Activated naive CD8-positive, alpha-beta T cell treated with anti-CD3 and anti-CD28 coated beads, Interleukin-2, amount 10 ng/mL, durations not matched to agents 7 days and 5 days (primary cell): Measurements from ENCODE around the gene HABP4. TPM values are rescaled to one million over a fixed set of nuclear protein-coding genes. Genes with fewer than 3 reads are reported as not detected.
"Not testable (repeated sequence)": the region's sequence is repeated elsewhere in the genome, so short reads cannot be mapped to it uniquely, and the experiment has no call there.

Experiments
- ATAC-seq: fragments of 150-1000 bp; cut with Tn5 transposase; one replicate; pipeline ENCODE4 v1.10.0; 2021; ENCODE audit warnings: low read depth, moderate library complexity
- POLR2A ChIA-PET: fragments of 350-600 bp; sonication (Branson Sonifier 250); formaldehyde crosslinking; loops from one replicate; lab custom pipeline; 2021; ENCODE audit warnings: antibody characterized with exemption; lab: Charles Lee
- DNase-seq: peaks from one replicate; pipeline ENCODE4 v3.0.0; 2021
- H3K27ac Mint-ChIP-seq: one replicate; pipeline ENCODE4 v1.8.0; 2022; ENCODE audit warnings: mild to moderate bottlenecking, mixed read lengths
- H3K27me3 Mint-ChIP-seq: one replicate; pipeline ENCODE4 v1.8.0; 2022; ENCODE audit warnings: mild to moderate bottlenecking, moderate library complexity, mixed read lengths
- H3K36me3 Mint-ChIP-seq: one replicate; pipeline ENCODE4 v1.8.0; 2021; ENCODE audit warnings: mild to moderate bottlenecking, mixed read lengths
- H3K4me1 Mint-ChIP-seq: one replicate; pipeline ENCODE4 v1.8.0; 2021; ENCODE audit warnings: mixed read lengths
- H3K4me3 Mint-ChIP-seq: one replicate; pipeline ENCODE4 v1.8.0; 2022; ENCODE audit warnings: mild to moderate bottlenecking, moderate library complexity, mixed read lengths
- H3K9me3 Mint-ChIP-seq: one replicate; pipeline ENCODE4 v1.8.0; 2021; ENCODE audit warnings: mixed read lengths
- total RNA-seq, 2 experiments: library from RNA; stranded (reverse); gene quantifications; one replicate each; pipeline ENCODE4 v1.2.3, GENCODE V29; 2021

HABP4 gene
- total RNA-seq, 2 experiments from 2014 or later = 11.4 to 11.8 TPM

- DNase-seq = no peak
- POLR2A ChIA-PET = no interaction called here
- no peak for ATAC-seq
- no peaks in the 10 kb centered on the region for H3K27me3 Mint-ChIP-seq
- no peak overlapping the region for H3K27ac Mint-ChIP-seq
- no peaks in the 10 kb centered on the region for H3K36me3 Mint-ChIP-seq
- H3K4me1 Mint-ChIP-seq = no peaks in the 10 kb centered on the region
- H3K4me3 Mint-ChIP-seq = no peak overlapping the region
- no peaks in the 10 kb centered on the region for H3K9me3 Mint-ChIP-seq
Measured at GRCh38 chr9:96500696-96501632, 51.0 kb downstream of the HABP4 start.

GRCh38 chr9:96501633-96502538 lies 51.9 kb downstream of the HABP4 start:
- no peaks in the 10 kb centered on the region for H3K27me3 Mint-ChIP-seq
- H3K9me3 Mint-ChIP-seq = no peaks in the 10 kb centered on the region
- H3K36me3 Mint-ChIP-seq = no peaks in the 10 kb centered on the region
- ATAC-seq (no peak), DNase-seq (no peak)
- H3K27ac Mint-ChIP-seq = no peak overlapping the region
- no peaks in the 10 kb centered on the region for H3K4me1 Mint-ChIP-seq
- H3K4me3 Mint-ChIP-seq = no peak overlapping the region
- POLR2A ChIA-PET = no interaction called here

- H3K9me3 Mint-ChIP-seq = no peaks in the 10 kb centered on the region
- no peaks in the 10 kb centered on the region for H3K36me3 Mint-ChIP-seq
- DNase-seq (no peak), ATAC-seq (no peak)
- H3K4me3 Mint-ChIP-seq = no peak overlapping the region
- POLR2A ChIA-PET = no interaction called here
- H3K4me1 Mint-ChIP-seq = no peaks in the 10 kb centered on the region
- H3K27ac Mint-ChIP-seq = no peak overlapping the region
- H3K27me3 Mint-ChIP-seq = no peaks in the 10 kb centered on the region
Measured at GRCh38 chr9:96502539-96503373, 52.8 kb downstream of the HABP4 start.

- H3K4me1 Mint-ChIP-seq, H3K36me3 Mint-ChIP-seq, POLR2A ChIA-PET, H3K9me3 Mint-ChIP-seq, H3K4me3 Mint-ChIP-seq, ATAC-seq, H3K27ac Mint-ChIP-seq, H3K27me3 Mint-ChIP-seq, DNase-seq: not testable (repeated sequence)
Measured at GRCh38 chr9:96503374-96503748, 53.4 kb downstream of the HABP4 start.

- Mint-ChIP-seq H3K4me3 (no peak overlapping the region), H3K4me1 (no peaks in the 10 kb centered on the region), H3K27ac (no peak overlapping the region), H3K27me3 (no peaks in the 10 kb centered on the region), H3K36me3 (no peaks in the 10 kb centered on the region), H3K9me3 (no peaks in the 10 kb centered on the region)
- no peak for DNase-seq
- no peak for ATAC-seq
- POLR2A ChIA-PET = no interaction called here
Measured at GRCh38 chr9:96503918-96504317, 53.9 kb downstream of the HABP4 start.

- Mint-ChIP-seq H3K27ac (no peak overlapping the region), H3K36me3 (no peaks in the 10 kb centered on the region), H3K4me1 (peaks cover 5% of the 10 kb centered on the region), H3K27me3 (no peaks in the 10 kb centered on the region), H3K4me3 (no peak overlapping the region), H3K9me3 (no peaks in the 10 kb centered on the region)
- no peak for ATAC-seq
- POLR2A ChIA-PET = no interaction called here
- DNase-seq = no peak
Measured at GRCh38 chr9:96505316-96505991, 55.5 kb downstream of the HABP4 start.

GRCh38 chr9:96508227-96508940 lies 58.4 kb downstream of the HABP4 start:
- POLR2A ChIA-PET = no interaction called here
- no peaks in the 10 kb centered on the region for H3K36me3 Mint-ChIP-seq
- peaks cover 5% of the 10 kb centered on the region for H3K4me1 Mint-ChIP-seq
- DNase-seq = no peak
- no peaks in the 10 kb centered on the region for H3K9me3 Mint-ChIP-seq
- H3K4me3 Mint-ChIP-seq = no peak overlapping the region
- no peak overlapping the region for H3K27ac Mint-ChIP-seq
- ATAC-seq = no peak
- no peaks in the 10 kb centered on the region for H3K27me3 Mint-ChIP-seq

- Mint-ChIP-seq H3K27me3 (no peaks in the 10 kb centered on the region), H3K36me3 (no peaks in the 10 kb centered on the region), H3K4me1 (peaks cover 5% of the 10 kb centered on the region), H3K4me3 (no peak overlapping the region), H3K9me3 (no peaks in the 10 kb centered on the region), H3K27ac (no peak overlapping the region)
- POLR2A ChIA-PET = no interaction called here
- no peak for ATAC-seq
- DNase-seq = no peak
Measured at GRCh38 chr9:96509026-96509425, 59.1 kb downstream of the HABP4 start.

GRCh38 chr9:96509848-96510247 lies 59.9 kb downstream of the HABP4 start:
- H3K27me3 Mint-ChIP-seq = no peaks in the 10 kb centered on the region
- DNase-seq (no peak), ATAC-seq (no peak)
- H3K4me3 Mint-ChIP-seq = no peak overlapping the region
- H3K36me3 Mint-ChIP-seq = no peaks in the 10 kb centered on the region
- no peak overlapping the region for H3K27ac Mint-ChIP-seq
- peaks cover 5% of the 10 kb centered on the region for H3K4me1 Mint-ChIP-seq
- H3K9me3 Mint-ChIP-seq = no peaks in the 10 kb centered on the region
- POLR2A ChIA-PET = no interaction called here

- Mint-ChIP-seq H3K36me3 (no peaks in the 10 kb centered on the region), H3K4me1 (peaks cover 5% of the 10 kb centered on the region), H3K27ac (no peak overlapping the region), H3K9me3 (no peaks in the 10 kb centered on the region), H3K4me3 (no peak overlapping the region), H3K27me3 (no peaks in the 10 kb centered on the region)
- DNase-seq (no peak), ATAC-seq (no peak)
- POLR2A ChIA-PET = no interaction called here
Measured at GRCh38 chr9:96510258-96510657, 60.3 kb downstream of the HABP4 start.

GRCh38 chr9:96512240-96512639 lies 62.3 kb downstream of the HABP4 start:
- DNase-seq (no peak), ATAC-seq (no peak)
- POLR2A ChIA-PET = no interaction called here
- H3K36me3 Mint-ChIP-seq = no peaks in the 10 kb centered on the region
- H3K4me3 Mint-ChIP-seq = no peak overlapping the region
- no peaks in the 10 kb centered on the region for H3K9me3 Mint-ChIP-seq
- H3K27me3 Mint-ChIP-seq = no peaks in the 10 kb centered on the region
- no peak overlapping the region for H3K27ac Mint-ChIP-seq
- H3K4me1 Mint-ChIP-seq = peaks cover 5% of the 10 kb centered on the region

GRCh38 chr9:96513622-96514021 lies 63.7 kb downstream of the HABP4 start:
- H3K9me3 Mint-ChIP-seq = no peaks in the 10 kb centered on the region
- POLR2A ChIA-PET = no interaction called here
- DNase-seq (no peak), ATAC-seq (no peak)
- no peaks in the 10 kb centered on the region for H3K36me3 Mint-ChIP-seq
- H3K4me1 Mint-ChIP-seq = peaks cover 5% of the 10 kb centered on the region
- no peak overlapping the region for H3K27ac Mint-ChIP-seq
- H3K4me3 Mint-ChIP-seq = no peak overlapping the region
- H3K27me3 Mint-ChIP-seq = no peaks in the 10 kb centered on the region
